PFSK-1 (cell line): Measurements from ENCODE around the gene ZNF768.

ENCODE experiments used
- FOXP2 ChIP-seq: optimal IDR thresholded peaks from 2 replicates; pipeline ENCODE3; 2011; ENCODE audit warnings: borderline replicate concordance, control low read depth, inconsistent platforms; ENCODE audit not compliant: insufficient read depth; ENCODE audit errors: extremely low read length, extremely low read depth
- POLR2AphosphoS5 ChIP-seq: IDR thresholded peaks from 2 replicates; pipeline ENCODE4 v1.6.1; 2012; ENCODE audit warnings: low read depth, mild to moderate bottlenecking, control low read depth, low read length, moderate library complexity
- SIN3A ChIP-seq: IDR thresholded peaks from 2 replicates; pipeline ENCODE4 v1.6.1; 2012; ENCODE audit warnings: mild to moderate bottlenecking, low read length, moderate library complexity, borderline replicate concordance; ENCODE audit not compliant: insufficient read depth
- TAF1 ChIP-seq: IDR thresholded peaks from 2 replicates; pipeline ENCODE4 v1.6.1; 2012; ENCODE audit warnings: low read length, control low read depth, borderline replicate concordance; ENCODE audit not compliant: insufficient read depth
- TF ChIP-seq, protein P1 (sequence below), 2 experiments: IDR thresholded peaks; 2 replicates each; pipeline versions ENCODE4 v1.6.1 to v1.8.0; 2011 to 2012; ENCODE audit warnings: low read depth in 2 of 2, low read length in 2 of 2, control low read depth in 1 of 2, inconsistent platforms in 1 of 2, mild to moderate bottlenecking in 1 of 2, moderate library complexity in 1 of 2; ENCODE audit not compliant: insufficient read depth in 1 of 2

Gene ZNF768

DNA sequence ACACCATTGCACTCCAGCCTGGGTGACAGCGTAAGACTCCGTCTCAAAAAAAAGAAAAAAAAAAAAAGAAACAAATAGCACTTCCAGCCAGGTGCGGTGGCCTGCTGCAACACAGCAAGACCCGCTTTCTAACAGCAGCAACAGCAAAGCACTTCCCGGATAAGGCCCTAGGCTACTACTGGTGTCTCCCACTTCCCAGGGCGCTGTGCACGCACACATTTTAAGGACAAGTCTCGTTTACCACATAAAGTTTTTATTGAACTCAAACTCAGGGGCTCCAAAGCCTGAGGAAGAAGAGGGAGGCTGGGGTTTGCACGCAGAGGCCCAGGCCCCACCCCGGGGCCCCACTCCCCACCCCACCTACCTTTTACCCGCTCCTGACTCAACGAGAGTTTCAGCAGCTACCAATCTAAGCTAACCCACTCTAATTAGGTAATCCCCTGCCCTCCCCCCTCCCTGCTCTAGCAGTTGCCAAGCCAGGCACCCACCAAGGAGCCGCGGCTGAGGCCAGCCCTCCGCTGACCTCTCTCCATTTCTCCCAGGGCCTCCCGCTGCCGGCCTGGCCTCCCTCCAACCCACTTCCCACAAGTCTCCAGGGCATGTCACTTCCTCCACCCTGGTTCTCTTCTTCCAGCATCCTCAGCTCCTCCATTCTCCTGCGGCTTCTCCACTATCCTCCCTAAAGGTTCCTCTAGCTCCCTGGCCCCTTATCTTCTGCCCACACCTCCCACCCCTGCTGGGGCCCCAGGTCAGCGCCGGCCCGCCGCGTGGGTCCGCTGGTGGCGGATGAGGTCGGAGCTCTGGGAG, 2.4 kb downstream of the ZNF768 start:
- no peak for TF ChIP-seq TAF1
- TF ChIP-seq FOXP2 = no peak
- no peak for TF ChIP-seq SIN3A
- TF ChIP-seq, protein P1, sequence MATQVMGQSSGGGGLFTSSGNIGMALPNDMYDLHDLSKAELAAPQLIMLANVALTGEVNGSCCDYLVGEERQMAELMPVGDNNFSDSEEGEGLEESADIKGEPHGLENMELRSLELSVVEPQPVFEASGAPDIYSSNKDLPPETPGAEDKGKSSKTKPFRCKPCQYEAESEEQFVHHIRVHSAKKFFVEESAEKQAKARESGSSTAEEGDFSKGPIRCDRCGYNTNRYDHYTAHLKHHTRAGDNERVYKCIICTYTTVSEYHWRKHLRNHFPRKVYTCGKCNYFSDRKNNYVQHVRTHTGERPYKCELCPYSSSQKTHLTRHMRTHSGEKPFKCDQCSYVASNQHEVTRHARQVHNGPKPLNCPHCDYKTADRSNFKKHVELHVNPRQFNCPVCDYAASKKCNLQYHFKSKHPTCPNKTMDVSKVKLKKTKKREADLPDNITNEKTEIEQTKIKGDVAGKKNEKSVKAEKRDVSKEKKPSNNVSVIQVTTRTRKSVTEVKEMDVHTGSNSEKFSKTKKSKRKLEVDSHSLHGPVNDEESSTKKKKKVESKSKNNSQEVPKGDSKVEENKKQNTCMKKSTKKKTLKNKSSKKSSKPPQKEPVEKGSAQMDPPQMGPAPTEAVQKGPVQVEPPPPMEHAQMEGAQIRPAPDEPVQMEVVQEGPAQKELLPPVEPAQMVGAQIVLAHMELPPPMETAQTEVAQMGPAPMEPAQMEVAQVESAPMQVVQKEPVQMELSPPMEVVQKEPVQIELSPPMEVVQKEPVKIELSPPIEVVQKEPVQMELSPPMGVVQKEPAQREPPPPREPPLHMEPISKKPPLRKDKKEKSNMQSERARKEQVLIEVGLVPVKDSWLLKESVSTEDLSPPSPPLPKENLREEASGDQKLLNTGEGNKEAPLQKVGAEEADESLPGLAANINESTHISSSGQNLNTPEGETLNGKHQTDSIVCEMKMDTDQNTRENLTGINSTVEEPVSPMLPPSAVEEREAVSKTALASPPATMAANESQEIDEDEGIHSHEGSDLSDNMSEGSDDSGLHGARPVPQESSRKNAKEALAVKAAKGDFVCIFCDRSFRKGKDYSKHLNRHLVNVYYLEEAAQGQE (IDR thresholded peaks at IDR 0.05; ENCODE audit: insufficient read depth in 1 of 2, low read depth in 2 of 2, low read length in 2 of 2) = no peak
- no peak for TF ChIP-seq POLR2AphosphoS5

DNA sequence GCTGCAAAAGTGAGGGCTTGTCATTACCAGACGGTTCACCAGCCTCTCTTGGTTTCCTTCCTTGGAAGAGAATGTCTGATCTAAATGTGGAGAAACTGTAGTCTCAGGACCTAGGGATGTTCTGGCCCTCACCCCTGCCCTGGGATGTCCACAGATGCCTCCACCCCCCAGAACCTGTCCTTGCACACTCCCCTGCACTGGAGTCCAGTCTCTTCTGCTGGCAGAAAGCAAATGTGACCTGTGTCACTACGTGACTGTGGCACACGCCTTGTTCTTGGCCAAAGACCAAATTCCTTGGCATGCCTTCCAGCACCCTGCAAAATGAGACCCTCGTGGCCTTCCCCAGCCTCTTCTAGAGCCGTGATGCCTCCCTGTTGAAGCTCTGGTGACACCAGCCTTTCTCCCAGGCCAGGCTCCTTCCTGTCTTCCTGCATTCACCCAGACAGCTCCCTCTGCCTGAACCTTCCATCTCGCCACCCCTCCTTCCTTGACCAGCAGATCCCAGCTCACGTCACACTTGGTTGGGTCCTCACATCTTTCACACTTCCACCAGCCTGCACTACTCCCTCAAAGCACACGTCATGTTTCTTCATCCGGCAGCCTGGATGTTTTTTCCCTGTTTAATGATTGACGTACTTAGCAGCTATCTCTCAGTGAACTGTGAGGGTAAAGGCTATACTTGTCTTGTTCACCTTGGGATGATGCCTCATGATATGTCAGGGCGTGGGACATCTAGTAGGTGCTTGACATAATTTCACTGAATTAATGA, 4.3 kb downstream of the ZNF768 start:
- no peak for TF ChIP-seq POLR2AphosphoS5
- TF ChIP-seq SIN3A = no peak
- no peak for TF ChIP-seq FOXP2
- no peak for TF ChIP-seq TAF1
- TF ChIP-seq, protein P1 (IDR thresholded peaks at IDR 0.05; ENCODE audit: insufficient read depth in 1 of 2, low read depth in 2 of 2, low read length in 2 of 2) = no peak

DNA sequence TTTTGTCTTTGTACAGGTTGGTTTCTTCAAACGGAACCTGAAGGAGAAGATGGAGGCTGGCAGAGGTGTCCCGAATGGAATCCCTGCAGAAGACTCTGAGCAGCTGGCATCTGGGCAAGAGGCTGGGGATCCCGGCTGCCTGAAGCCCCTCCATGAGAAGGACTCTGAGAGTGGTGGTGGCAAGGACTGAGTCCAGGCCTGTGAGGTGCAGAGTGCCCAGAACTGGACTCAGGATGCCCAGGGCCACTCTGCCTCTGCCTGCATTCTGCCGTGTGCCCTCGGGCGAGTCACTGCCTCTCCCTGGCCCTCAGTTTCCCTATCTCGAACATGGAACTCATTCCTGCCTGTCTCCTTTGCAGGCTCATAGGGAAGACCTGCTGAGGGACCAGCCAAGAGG, 4.9 kb downstream of the ZNF768 start:
- no peak for TF ChIP-seq POLR2AphosphoS5
- TF ChIP-seq TAF1 = no peak
- no peak for TF ChIP-seq SIN3A
- TF ChIP-seq FOXP2 = no peak
- TF ChIP-seq, protein P1 (IDR thresholded peaks at IDR 0.05; ENCODE audit: insufficient read depth in 1 of 2, low read depth in 2 of 2, low read length in 2 of 2) = no peak

DNA sequence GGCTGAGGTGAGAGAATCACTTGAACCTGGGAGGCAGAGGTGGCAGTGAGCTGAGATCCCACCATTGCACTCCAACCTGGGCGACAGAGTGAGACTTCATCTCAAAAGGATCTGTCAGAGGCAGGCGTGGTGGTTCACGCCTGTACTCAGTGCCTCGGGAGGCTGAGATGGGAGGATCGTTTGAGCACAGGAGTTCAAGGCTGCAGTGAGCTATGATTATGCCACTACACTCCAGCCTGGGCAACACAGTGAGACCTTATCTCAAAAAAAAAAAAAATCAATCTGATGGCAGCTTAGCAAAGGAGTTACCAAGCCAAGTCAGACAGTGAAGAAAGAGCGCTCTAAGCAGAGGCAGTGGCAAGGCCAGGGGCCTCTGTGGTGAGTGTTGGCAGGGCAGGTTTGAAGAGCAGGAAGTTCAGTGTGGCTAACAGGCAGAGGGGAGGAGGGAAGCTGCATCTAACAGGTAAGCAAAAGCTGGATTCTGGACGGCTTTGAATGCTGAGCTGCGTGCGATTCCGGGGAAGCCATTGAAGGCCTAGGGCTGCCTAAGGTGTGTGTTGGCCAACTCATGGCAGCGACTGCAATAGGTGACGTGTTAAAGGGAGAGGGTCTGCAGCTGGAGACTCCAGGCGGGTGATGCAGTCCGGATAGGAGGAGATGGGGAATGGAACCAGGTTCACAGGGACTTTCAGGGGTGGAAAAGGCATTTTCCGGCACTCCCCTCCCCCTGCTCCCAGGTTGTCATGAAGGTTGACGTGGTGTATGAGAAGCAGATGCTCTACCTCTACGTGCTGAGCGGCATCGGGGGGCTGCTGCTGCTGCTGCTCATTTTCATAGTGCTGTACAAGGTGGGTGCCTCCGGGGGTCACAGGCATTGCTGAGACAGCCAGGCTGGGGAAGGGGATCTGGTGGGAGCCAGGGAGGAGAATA, 7.0 kb downstream of the ZNF768 start:
- TF ChIP-seq FOXP2 = no peak
- TF ChIP-seq, protein P1 (IDR thresholded peaks at IDR 0.05; ENCODE audit: insufficient read depth in 1 of 2, low read depth in 2 of 2, low read length in 2 of 2) = no peak
- no peak for TF ChIP-seq TAF1
- no peak for TF ChIP-seq POLR2AphosphoS5
- no peak for TF ChIP-seq SIN3A
